ENCODE data around the gene KNOP1.

KNOP1 gene

DNA sequence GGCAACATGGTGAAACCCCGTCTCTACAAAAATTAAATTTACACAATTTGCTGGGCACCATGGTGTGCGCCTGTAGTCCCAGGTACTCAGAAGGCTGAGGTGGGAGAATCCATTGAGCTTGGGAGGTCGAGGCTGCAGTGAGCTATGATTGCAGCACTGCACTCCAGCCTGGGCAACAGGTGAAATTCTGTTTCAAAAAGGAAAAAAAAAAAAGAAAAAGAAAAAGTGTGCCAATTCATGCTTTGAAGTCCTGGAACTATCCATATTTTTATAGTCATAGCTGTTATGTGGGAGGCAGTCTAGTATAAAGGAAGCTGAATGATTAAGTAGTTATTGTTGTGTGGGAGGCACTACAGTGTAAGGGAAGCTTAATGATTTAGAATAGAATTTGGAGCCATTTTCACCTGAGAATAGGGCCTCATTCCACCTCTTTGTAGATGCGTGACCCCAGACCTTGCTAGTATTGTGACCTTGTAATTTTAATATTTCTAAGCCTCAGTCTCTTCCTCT lies 31.6 kb upstream of the KNOP1 start:
- H3K4me3 ChIP-seq (ENCODE audit: low read length): no peak overlapping the region
- TF ChIP-seq ZNF274 (IDR thresholded peaks at IDR 0.05; ENCODE audit: low read depth, low read length): no peak

DNA sequence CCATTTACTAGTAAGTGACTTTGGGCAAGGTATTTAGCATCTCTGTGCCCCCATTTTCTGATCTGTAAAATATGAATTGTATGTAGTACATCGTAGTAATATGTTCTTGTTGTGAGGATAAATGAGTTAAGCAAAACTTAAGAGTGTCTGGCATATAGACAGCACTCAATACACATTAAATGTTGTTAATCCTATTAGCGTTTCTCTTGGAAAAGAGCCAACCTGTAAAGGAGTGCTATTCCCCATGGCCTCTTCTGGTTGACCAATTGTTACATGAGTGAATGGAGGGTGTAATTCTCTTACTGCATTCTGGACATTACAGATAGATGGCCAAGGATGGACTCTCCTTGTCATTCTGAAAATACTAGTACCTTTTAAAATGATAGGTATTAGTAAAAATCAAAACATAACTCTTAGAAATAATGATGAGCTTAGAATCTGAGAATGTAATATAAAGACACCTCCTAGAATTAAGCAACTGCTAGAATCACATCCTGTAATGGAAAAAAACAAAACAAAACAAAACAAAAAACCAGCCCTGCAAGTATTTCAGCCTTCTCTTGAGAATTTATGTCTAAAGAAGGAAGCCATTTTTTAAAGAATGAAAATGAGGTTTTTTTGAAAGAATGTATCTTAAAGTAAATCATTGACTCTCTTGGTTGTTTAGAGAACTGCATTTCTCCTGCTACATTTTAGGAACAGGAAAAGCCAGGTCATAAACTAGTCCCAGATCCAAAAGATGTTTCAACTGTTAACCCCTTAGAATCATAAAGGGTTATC lies 30.6 kb upstream of the KNOP1 start:
- no peak overlapping the region for H3K4me3 ChIP-seq (ENCODE audit: low read length)
- TF ChIP-seq ZNF274 (IDR thresholded peaks at IDR 0.05; ENCODE audit: low read depth, low read length): no peak

DNA sequence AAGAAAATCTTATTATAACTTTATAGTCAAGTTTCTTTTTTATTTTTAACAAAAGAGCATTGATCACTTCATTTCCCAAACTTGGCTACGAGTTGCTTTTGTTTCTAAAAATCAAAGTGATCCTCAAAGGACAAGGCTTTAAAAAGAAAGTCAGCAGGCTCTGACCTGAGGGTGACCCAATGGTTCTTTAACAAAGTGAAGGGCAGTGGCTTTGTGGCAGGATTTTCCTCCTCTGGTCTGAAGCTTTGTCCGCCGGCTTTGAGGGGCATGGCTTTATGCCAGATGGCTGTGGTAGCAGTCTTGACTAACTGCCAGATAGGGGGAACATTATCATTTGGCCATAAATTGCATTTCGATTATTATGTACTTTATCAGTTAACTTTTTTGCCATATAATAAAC lies 28.5 kb upstream of the KNOP1 start:
- TF ChIP-seq ZNF274 (IDR thresholded peaks at IDR 0.05; ENCODE audit: low read depth, low read length): no peak
- H3K4me3 ChIP-seq (ENCODE audit: low read length): no peak overlapping the region

GRCh38 chr16:19745286-19746010 lies 27.4 kb upstream of the KNOP1 start:
- H3K4me3 ChIP-seq (ENCODE audit: low read length): no peak overlapping the region
- no peak for TF ChIP-seq ZNF274 (IDR thresholded peaks at IDR 0.05; ENCODE audit: low read depth, low read length)

DNA sequence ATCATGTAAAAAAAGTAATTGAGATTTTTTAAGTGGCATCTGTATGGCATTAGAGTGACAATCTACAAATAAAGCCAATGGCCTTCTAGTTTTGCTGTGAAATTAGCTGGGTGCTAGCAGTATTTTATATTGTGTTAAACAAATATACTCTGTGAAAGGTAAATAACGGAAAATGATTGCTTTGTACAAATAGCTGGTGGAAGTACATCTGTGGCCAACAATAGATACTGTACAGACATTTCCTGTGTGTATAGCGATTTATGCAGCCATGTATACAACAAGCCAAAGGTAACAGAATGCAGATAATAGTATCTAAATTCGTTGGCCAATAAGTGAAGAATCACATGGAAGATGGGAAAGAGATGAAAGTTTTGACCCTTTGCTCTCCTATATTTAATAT lies 26.6 kb upstream of the KNOP1 start:
- TF ChIP-seq ZNF274 (IDR thresholded peaks at IDR 0.05; ENCODE audit: low read depth, low read length): no peak
- no peak overlapping the region for H3K4me3 ChIP-seq (ENCODE audit: low read length)

DNA sequence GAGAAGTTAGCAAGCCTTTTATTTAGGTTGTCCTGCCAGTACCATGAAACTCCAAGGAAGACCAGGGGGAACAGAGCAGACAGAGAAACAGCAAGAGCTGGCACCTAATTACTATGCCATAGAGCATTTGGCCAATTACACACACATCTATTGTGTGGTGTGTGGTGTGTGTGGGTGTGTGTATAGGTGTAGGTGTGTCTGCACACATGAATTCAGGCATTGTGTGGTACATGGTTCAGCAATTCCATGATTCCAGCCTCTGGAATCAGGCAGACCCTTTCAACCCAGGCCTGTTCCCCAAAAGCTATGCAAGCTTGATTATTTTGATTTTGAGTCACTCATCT lies 25.8 kb upstream of the KNOP1 start:
- H3K4me3 ChIP-seq (ENCODE audit: low read length): no peak overlapping the region
- no peak for TF ChIP-seq ZNF274 (IDR thresholded peaks at IDR 0.05; ENCODE audit: low read depth, low read length)

- H3K4me3 ChIP-seq (ENCODE audit: low read length): no peak overlapping the region
- TF ChIP-seq ZNF274 (IDR thresholded peaks at IDR 0.05; ENCODE audit: low read depth, low read length): no peak
These were observed 23.3 kb upstream of the KNOP1 start for GRCh38 chr16:19741354-19741753.

- H3K4me3 ChIP-seq (ENCODE audit: low read length): no peak overlapping the region
- TF ChIP-seq ZNF274 (IDR thresholded peaks at IDR 0.05; ENCODE audit: low read depth, low read length): no peak
These were observed 19.4 kb upstream of the KNOP1 start for GRCh38 chr16:19737306-19738038.

DNA sequence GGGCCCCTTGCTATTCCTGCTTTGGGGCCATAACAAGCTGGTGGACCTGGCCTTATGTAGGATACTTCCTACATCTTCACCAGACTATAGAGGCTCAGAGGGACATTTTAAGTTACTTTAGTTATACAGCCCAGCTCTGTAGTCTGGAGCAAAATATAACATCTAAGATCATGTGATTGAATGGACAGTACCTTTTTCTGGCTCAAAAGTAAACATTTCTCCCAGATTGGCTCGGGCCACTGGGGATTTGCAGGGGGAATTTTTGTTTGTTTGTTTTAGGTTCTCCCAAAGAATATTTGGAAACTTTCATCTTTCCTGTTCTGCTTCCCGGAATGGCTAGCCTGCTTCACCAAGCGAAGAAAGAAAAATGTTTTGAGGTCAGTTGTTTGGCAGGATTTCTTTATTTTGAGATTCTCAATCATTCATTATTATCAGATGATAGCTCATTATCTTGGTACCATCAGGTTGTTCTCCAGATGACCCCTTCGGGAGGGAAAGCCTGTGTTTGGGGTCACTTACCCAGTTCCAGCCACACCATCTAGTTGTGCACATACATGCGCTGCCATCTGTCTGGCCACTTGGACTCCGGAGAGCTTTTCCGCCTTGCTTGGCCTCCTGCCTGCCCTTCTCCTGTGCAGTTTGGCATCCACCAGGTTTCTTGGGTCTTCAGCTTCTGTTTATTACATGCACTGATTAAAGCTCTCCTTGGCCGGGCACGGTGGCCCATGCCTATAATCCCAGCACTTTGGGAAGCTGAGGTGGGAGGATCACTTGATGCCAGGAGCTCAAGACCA lies 17.2 kb upstream of the KNOP1 start:
- TF ChIP-seq ZNF274 (IDR thresholded peaks at IDR 0.05; ENCODE audit: low read depth, low read length): no peak
- H3K4me3 ChIP-seq (ENCODE audit: low read length): no peak overlapping the region

DNA sequence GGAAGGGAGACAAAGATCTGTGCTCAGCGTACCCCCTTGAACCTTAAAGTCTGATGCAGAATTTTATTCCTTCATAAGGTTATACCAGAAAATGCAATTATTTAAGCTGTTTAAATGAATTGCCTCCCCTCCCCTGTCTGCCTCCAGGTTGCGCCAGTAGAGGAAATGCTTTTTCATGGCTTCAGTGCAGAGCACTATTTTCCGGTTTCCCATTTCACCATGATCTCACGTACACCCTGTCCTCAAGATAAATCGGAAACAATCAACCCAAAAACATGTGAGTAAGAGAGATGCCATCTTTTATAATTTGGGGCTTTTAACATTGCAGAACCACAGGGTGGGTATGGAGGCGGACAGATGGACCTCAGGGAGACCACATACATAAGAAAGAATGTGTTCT lies 15.5 kb upstream of the KNOP1 start:
- TF ChIP-seq ZNF274 (IDR thresholded peaks at IDR 0.05; ENCODE audit: low read depth, low read length): no peak
- H3K4me3 ChIP-seq (ENCODE audit: low read length): no peak overlapping the region

DNA sequence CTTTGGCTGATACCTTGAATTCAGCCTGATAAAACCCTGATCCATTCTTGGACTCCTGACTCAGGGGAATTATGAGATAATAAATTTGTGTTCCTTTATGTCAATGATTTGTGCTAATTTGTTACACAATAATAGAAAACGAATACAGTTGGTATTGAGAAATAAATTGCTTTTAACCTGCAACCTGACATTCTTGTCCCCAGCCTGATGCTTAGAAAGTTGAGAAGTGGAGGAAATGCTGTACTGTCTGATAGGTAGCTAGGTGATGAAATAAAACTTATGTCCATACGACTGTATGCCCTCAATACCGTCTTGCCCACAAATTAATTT lies 10.6 kb upstream of the KNOP1 start:
- no peak for TF ChIP-seq ZNF274 (IDR thresholded peaks at IDR 0.05; ENCODE audit: low read depth, low read length)
- no peak overlapping the region for H3K4me3 ChIP-seq (ENCODE audit: low read length)

- no peak for TF ChIP-seq ZNF274 (IDR thresholded peaks at IDR 0.05; ENCODE audit: low read depth, low read length)
- H3K4me3 ChIP-seq (ENCODE audit: low read length): no peak overlapping the region
These were observed 5.0 kb upstream of the KNOP1 start for GRCh38 chr16:19722981-19723380.

DNA sequence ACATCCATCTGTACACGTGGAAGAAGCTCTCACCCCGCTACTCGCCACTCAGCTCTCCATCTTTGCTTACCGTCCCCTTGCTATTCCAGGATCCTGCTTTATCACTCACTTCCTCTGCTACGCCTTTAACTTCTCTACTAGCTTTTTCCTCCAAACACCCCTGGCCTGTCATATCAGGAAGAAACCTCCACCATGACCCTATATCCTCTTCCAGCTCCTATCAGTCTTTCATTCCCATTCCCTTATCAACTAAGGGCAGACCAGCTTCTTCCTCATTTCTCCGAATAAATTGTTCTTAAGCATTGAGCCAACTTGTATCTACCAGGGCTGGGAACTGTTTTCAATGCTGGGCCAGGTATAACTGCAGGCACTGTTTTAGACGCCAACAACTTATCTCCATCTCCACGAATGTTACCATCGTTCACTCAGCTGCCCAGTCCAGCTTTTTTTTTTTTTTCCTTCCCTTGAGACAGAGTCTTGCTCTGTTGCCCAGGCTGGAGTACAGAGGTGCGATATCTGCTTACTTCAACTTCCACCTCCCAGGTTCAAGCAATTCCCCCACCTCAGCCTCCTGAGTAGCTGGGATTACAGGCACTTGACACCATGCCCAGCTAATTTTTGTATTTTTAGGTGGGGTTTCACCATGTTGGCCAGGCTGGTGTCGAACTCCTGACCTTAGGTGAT lies 4.4 kb upstream of the KNOP1 start:
- H3K4me3 ChIP-seq (ENCODE audit: low read length): no peak overlapping the region
- TF ChIP-seq ZNF274 (IDR thresholded peaks at IDR 0.05; ENCODE audit: low read depth, low read length): no peak

GRCh38 chr16:19718624-19718965 lies 568 bp upstream of the KNOP1 start:
- TF ChIP-seq ZNF274 (IDR thresholded peaks at IDR 0.05; ENCODE audit: low read depth, low read length): no peak
- peak overlapping the region; percentile 97 for H3K4me3 ChIP-seq (ENCODE audit: low read length)
